SK-N-MC (cell line): Measurements from ENCODE around the gene GRIK2.

Experiments
- EZH2 ChIP-seq: fragments of 200-600 bp; sonication (generic); IDR thresholded peaks from one replicate; pipeline ENCODE4 v1.6.1; 2017; ENCODE audit warnings: antibody characterized with exemption
- FOXP2 ChIP-seq: optimal IDR thresholded peaks from 2 replicates; pipeline ENCODE3; 2011; ENCODE audit warnings: mild to moderate bottlenecking, moderate library complexity; ENCODE audit not compliant: insufficient read depth; ENCODE audit errors: extremely low read length, control extremely low read depth
- POLR2AphosphoS5 ChIP-seq: IDR thresholded peaks from 2 replicates; pipeline ENCODE4 v1.6.1; 2012; ENCODE audit warnings: mild to moderate bottlenecking, low read depth, low read length, borderline replicate concordance

- TF ChIP-seq EZH2 (no peak), POLR2AphosphoS5 (no peak), FOXP2 (no peak)
These were observed 141.3 kb downstream of the GRIK2 start for GRCh38 chr6:101534821-101535220.
